HG02678 (cell line): ENCODE data around the gene GUCY2C.

Experiments used
- ATAC-seq: cut with Tn5 transposase; IDR thresholded peaks from one replicate; pipeline ENCODE4 v1.9.1; 2021; ENCODE audit warnings: mild to moderate bottlenecking, moderate library complexity; ENCODE audit not compliant: unreplicated experiment

GUCY2C gene

GRCh38 chr12:14576896-14577295 is 119.5 kb downstream of the GUCY2C start:
- peak; percentile 28 for ATAC-seq

DNA sequence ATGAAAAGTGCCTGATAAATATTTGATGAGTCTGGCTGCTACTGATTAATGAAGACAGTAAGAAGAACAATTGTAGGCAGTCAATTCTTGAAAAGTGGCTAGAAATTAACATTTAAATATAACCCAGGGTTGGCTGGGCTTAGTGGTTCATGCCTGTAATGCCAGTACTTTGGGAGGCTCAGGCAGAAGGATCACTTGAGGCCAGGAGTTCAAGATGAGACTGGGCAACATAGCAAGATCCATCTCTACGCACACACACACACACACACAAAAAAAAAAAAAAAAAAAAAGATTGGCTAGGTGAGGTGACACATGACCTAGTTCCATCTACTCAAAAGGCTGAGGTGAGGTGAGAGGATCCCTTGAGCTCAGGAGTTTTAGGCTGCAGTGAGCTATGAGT is 120.8 kb downstream of the GUCY2C start:
- ATAC-seq: no peak

DNA sequence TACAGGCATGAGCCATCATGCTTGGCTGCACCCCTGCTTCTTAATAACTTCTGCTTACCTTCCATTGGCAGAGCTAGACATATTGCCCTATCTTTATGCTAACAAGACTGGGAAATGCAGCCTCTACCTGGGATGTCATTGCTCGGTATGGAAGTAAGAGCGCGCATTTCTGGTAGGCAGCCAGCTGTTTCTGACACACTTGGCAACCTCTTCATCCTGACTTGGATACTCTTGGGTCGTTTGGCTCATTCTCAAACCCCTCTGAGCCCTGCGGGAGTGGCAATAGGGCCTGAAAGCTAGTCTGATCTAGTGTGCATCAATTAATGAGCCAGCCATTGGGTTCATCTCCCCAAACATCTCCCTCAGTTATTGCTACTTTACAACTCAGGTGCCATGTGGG is 123.3 kb downstream of the GUCY2C start:
- no peak for ATAC-seq

DNA sequence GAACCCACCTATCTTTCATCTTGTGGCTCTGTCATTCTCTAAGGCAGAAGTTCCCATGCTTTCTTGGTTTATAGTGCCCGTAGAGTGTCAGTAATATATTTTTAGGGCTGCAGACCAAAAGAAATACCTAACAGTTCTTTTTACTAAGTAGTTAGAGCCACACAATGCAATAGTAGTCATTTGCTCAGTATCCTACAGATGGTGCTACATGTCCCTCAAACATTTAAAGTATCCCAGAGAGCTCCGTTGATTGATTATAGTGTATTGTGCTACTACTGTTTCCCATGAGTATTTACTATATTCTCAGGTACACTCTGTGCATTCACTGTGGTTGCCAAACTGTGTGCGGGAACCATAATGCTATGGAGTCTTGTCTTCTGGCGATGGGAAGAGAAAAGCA is 124.0 kb downstream of the GUCY2C start:
- ATAC-seq: no peak

GRCh38 chr12:14571779-14572178 is 124.6 kb downstream of the GUCY2C start:
- no peak for ATAC-seq

DNA sequence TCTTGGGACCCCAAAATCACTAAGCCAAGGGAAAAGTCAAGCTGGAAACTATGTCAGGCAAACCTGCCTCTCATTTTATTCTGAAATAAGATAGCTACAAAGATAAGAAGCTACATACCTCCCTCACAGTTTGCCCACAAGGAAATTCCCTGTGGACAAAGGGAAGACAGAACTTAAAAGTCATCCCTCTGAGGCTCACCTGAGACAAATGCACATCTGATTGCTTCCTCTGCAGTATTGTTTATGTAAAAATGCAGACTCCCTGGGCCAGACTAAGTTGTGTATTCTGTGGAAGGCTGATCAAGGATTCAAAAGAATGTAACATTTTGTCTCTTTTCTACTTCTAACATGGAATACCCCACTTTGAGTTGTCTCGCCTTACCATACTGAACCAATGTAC is 126.2 kb downstream of the GUCY2C start:
- no peak for ATAC-seq

DNA sequence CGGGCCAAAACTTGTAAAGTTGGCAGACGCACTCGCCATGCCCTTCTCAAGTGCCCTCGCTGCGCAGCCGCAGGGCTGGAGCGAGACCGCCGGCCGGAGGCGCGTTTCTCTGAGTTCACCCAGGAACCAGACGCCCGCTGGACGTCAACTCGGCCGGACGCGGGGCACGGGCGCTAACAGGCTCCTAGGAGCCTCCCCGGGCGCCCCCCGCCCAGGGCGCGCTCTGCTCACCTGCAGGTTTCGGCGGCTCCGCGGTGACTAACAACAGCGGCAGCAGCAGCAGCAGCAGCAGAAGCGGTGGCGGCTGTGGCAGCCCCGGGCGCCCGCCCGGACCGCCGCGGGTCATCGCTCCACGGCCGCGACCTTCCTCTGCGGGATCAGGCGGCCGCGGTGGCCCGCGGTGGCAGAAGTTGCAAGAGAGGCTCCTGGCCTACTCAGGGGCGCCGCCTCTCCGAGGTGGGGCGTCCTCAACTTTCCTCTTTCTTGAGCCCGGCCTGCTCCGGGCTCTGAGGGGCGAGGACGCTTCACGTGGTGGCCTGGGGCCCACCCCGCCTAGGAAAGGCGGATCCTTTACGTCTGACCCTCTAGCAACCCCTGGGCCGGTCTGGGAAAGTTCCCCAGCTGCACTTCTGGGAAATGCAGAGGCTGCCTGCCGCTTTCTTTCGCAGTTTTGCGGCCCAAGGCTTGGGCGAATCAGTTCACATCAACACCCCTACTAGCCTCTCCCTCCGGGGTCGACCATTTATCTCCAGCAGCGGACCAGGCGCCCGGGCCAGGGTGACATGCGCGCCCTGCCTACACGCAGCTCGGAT is 128.8 kb downstream of the GUCY2C start, which contains the start of gene PLBD1:
Gene PLBD1 (minus strand): TSS at position 533 of the 812 bp plus-strand sequence. CDS start 187 bp downstream, at position 346.
- ATAC-seq: peak; percentile 69

GRCh38 chr12:14564336-14564959 is 132.0 kb downstream of the GUCY2C start:
- no peak for ATAC-seq

- ATAC-seq: no peak
These were observed 133.4 kb downstream of the GUCY2C start for GRCh38 chr12:14563046-14563445.
